Upper lobe of left lung (tissue), 4 donors: ENCODE measurements around the gene ARL3.
A peak's percentile ranks its signal among the peaks of the same experiment; 100 is the strongest.

Experiments used
- POLR2AphosphoS5 ChIP-seq, 2 donors: sonication (generic); formaldehyde crosslinking; IDR thresholded peaks; one replicate each; pipeline ENCODE4 v1.5.1; 2017; ENCODE audit warnings: antibody characterized with exemption in 2 of 2
- TF ChIP-seq, protein P1 (sequence below), 6 experiments: fragments of 450-650 bp in 4 of 6; fragments of 200-600 bp in 2 of 6; sonication (generic) in 2 of 6; IDR thresholded peaks; one replicate each; pipeline ENCODE4 v1.5.1; 2016 to 2019; ENCODE audit warnings: antibody characterized with exemption in 6 of 6

DNA sequence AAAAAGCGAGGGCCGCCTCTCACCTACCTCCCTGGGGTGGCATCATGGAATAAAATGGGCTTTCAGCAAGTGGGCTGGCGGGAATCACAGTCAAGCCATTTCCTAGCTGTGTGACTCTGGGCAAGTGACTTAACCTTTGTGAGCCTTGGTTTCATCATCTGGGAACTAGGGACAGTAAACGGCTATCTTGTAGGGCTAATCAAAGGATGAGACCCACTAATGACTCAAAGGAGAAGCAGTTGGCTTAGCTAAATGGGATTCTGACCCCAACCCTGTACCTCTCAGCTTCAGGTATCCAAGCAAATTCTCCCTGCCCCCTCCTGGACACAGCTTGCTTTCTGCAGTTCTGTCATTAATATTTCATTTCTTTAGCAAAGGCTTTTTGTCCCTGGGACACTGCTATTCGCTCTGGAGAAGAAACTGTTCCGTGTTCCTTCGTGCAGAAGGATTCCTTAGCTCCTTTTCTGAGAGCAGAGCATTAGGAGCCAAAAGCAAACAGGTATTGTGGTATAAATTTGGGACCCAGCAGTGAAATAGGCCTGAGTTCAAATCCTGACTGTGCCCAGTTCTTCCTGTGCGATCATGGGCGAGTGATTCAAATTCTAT lies 44.0 kb downstream of the ARL3 start:
- TF ChIP-seq POLR2AphosphoS5 (IDR thresholded peaks at IDR 0.05): no peak
- TF ChIP-seq, protein P1, sequence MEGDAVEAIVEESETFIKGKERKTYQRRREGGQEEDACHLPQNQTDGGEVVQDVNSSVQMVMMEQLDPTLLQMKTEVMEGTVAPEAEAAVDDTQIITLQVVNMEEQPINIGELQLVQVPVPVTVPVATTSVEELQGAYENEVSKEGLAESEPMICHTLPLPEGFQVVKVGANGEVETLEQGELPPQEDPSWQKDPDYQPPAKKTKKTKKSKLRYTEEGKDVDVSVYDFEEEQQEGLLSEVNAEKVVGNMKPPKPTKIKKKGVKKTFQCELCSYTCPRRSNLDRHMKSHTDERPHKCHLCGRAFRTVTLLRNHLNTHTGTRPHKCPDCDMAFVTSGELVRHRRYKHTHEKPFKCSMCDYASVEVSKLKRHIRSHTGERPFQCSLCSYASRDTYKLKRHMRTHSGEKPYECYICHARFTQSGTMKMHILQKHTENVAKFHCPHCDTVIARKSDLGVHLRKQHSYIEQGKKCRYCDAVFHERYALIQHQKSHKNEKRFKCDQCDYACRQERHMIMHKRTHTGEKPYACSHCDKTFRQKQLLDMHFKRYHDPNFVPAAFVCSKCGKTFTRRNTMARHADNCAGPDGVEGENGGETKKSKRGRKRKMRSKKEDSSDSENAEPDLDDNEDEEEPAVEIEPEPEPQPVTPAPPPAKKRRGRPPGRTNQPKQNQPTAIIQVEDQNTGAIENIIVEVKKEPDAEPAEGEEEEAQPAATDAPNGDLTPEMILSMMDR (IDR thresholded peaks at IDR 0.05): peak in 2 of 6 experiments; percentile 3 to 15
